GM10847 (cell line): ENCODE results near the gene ASTN2.

Experiments
- POLR2A ChIP-seq: IDR thresholded peaks from 2 replicates; pipeline ENCODE4 v1.6.1; 2011; ENCODE audit not compliant: insufficient read length; ENCODE audit errors: extremely low read depth

The ASTN2 gene

DNA sequence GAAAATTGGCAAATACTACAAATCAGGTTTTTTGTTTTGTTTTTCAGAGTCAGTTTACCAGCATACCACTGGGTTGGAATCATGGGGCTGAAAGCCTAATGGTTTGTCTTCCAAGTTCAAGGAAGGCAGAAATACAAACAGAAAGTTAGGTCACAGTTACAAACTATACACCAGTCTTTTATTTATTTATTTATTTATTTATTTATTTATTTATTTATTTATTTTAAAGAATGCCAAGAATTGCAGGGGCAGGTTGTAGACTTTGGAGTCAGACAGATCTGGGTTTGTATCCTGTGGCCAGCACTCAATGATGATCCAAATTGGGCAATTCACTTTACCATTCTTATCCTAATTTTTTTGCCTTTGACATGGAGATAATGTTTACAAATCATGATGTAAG lies 353.9 kb downstream of the ASTN2 start:
- TF ChIP-seq POLR2A, result no peak

- TF ChIP-seq POLR2A, result no peak
Observed at GRCh38 chr9:117050007-117050406, 364.9 kb downstream of the ASTN2 start.

GRCh38 chr9:117046666-117047327 lies 368.1 kb downstream of the ASTN2 start:
- no peak for TF ChIP-seq POLR2A

GRCh38 chr9:117044241-117044640 lies 370.6 kb downstream of the ASTN2 start:
- TF ChIP-seq POLR2A, result no peak

DNA sequence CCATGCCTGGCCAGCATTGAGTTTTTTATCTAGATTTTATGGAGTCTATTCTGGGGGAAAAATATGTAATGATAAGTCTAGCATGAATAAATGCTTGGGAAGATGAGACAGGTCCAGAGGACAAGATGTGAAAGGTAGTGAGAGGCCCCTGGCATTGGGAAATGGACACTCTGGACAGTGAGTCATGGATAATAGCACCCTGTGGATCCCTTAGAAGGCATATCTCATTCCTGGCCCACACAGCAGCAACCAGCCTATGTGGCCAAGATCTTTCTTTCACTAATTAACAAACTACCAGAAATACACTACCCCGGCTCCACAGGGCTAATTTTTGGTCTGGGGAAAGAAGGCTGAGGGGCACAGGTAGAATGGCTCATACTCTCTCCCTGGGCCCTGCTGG lies 371.7 kb downstream of the ASTN2 start:
- no peak for TF ChIP-seq POLR2A

DNA sequence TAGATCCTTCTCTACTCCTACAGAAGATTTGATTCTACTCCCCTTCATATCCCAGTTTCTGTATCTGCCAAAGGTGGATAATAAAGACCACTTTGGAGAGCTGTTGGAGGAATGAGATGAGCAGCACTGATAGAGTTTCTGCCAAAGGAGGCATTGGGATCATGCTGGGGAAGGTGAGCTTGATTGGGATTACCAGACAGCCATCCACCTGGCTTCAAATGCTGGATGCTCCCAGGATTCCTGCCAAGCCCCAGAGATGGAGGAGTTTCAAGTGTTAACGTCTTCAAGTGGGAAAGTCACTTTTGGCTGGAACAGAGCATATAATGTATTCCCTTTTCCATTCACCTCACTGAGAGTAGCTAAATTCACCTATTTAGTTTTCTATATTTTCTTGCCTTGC lies 379.3 kb downstream of the ASTN2 start:
- no peak for TF ChIP-seq POLR2A

- TF ChIP-seq POLR2A, result no peak
Observed at GRCh38 chr9:117034866-117035265, 380.0 kb downstream of the ASTN2 start.

GRCh38 chr9:117030254-117030768 lies 384.5 kb downstream of the ASTN2 start:
- no peak for TF ChIP-seq POLR2A

GRCh38 chr9:117029341-117029740 lies 385.5 kb downstream of the ASTN2 start:
- no peak for TF ChIP-seq POLR2A

DNA sequence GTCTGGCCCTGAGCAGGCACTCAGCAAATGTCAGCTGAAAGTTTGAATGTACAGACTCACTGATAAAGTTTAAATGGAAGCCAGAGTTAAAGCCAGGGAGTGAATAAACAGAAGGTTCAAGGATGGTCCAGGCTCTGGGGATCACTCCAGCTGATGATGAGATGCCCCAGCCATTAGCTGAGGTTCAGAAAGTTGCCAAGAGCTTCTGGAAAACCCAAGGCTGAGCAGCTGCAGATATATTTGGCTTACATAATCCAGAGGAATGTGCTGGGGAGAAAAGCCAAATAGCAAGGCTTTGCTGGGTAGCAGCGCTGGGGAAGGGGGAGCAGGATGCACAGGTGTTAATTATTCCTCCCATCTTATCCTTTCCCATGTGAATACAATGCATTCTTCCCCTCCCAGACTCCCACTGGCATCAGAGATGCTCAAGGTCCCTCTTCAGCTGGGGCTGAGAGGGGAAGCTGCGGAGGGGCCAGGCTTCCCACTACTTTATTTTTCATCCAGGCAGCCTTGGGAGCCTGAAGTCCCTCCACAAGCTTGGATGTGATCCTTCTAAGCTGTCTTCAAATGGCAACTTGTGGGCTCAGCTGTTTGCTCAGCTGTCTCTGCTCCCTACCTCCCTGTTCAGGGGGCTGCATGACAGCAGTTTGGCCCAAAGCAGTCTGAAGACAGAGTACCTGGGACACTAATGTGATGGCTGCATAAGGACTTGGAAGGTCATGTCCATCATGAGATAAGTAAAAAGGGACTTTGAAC lies 386.6 kb downstream of the ASTN2 start:
- no peak for TF ChIP-seq POLR2A

DNA sequence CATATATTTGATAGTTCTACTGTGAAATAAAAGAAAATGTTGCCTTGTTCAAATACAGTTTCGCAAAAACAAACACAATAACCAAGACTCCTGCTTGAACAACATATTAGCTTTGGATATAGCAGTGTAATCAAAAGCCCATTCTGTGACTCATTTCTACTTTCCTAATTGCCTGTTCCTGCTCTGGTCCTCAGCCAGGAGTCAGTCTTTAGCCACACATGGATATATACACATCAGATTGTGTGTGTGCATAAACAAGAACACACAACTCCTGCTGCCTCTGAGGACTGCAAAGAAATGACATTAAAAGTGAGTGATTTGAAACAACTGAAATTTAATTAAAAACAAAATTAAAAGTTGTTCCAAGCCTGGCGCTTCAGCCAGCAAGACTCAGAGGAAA lies 393.0 kb downstream of the ASTN2 start:
- no peak for TF ChIP-seq POLR2A

GRCh38 chr9:117018966-117019617 lies 395.8 kb downstream of the ASTN2 start:
- TF ChIP-seq POLR2A, result no peak

GRCh38 chr9:117017414-117017985 lies 397.4 kb downstream of the ASTN2 start:
- no peak for TF ChIP-seq POLR2A

DNA sequence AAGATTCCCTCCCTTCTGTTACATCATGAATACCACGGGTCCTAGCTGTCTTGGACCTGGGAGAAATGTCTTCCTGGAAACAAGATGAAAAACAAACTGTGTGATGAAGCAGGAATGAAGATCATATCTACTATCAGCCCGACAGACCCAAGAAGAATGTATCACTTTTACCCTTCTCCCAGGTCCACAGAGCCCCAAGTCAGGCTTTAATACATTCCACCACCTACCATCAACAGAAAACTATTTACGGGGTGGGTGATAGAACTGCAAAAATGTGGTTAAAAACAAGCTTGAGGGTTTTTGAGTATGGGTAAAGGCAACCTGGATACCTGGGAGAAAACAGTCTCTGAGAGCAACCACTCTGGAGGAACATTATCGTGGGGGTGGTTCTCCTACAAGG lies 400.8 kb downstream of the ASTN2 start:
- no peak for TF ChIP-seq POLR2A

DNA sequence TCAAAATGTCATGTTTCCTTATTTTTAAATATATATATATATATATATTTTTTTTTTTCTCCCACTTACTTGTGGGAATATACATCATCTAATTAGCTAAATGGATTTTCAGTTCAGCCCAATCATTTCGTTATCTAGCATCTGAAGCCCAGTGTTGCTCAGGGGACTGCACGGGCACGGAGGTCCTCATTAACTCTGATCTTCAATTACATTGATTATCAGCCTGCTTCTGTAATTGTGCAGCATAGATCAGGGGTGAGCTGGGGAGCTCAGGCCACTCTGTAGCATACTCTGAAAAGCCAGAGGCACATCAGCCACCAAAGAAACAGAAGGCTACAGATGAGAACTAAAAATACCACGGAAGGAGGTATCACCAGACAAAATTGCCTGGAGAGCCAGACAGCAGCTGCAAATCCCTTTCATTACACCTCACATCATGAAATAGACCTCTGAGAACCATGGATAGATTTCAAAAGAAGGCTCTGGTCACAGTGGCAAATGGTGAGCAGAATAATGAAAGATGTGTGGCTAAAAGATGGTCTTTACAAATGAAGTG lies 401.3 kb downstream of the ASTN2 start:
- TF ChIP-seq POLR2A, result no peak
